Measurements from ENCODE around the gene TMEM244.

DNA sequence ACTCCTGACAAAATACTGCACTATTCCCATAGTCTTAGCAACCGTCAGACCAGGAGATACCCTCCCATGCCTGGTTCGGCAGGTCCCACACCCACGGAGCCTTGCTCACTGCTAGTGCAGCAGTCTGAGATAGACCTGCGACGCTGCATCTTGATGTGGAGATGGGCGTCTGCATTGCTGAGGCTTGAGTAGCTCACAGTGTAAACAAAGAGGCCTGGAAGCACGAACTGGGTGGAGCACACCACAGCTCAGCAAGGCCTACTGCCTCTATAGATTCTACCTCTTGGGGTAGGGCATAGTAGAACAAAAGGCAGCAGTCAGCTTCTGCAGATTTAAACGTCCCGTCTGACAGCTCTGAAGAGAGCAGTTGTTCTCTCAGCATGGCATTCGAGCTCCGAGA lies 25.4 kb downstream of the TMEM244 start:
- TF ChIP-seq, protein P1, sequence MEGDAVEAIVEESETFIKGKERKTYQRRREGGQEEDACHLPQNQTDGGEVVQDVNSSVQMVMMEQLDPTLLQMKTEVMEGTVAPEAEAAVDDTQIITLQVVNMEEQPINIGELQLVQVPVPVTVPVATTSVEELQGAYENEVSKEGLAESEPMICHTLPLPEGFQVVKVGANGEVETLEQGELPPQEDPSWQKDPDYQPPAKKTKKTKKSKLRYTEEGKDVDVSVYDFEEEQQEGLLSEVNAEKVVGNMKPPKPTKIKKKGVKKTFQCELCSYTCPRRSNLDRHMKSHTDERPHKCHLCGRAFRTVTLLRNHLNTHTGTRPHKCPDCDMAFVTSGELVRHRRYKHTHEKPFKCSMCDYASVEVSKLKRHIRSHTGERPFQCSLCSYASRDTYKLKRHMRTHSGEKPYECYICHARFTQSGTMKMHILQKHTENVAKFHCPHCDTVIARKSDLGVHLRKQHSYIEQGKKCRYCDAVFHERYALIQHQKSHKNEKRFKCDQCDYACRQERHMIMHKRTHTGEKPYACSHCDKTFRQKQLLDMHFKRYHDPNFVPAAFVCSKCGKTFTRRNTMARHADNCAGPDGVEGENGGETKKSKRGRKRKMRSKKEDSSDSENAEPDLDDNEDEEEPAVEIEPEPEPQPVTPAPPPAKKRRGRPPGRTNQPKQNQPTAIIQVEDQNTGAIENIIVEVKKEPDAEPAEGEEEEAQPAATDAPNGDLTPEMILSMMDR (IDR thresholded peaks at IDR 0.05): no peak
- no peak for TF ChIP-seq POLR2A (IDR thresholded peaks at IDR 0.05)

Data from thyroid gland (tissue), 4 donors.